Heart right ventricle (tissue), 16 donors: ENCODE measurements around the gene RALGAPA2. TPM values are rescaled to one million over a fixed set of nuclear protein-coding genes. Genes with fewer than 3 reads are reported as not detected.

Experiments used
- ATAC-seq, 8 donors: fragments of 200-7000 bp; cut with Tn5 transposase; one replicate each; pipeline ENCODE4 v1.9.1; 2020; ENCODE audit warnings: mild to moderate bottlenecking in 8 of 8, moderate library complexity in 8 of 8, moderate number of reproducible peaks in 1 of 8
- DNase-seq, 2 donors: peaks; one replicate each; pipeline ENCODE4 v3.0.0-alpha.2; 2020
- H3K27ac ChIP-seq, 10 donors: fragments of 200-600 bp; sonication (generic) in 2 of 10; one replicate each; pipeline versions ENCODE4 v1.5.0 to v1.8.0; 2020 to 2022; ENCODE audit warnings: mild to moderate bottlenecking in 3 of 10
- H3K27me3 ChIP-seq, 7 donors: fragments of 200-600 bp; one replicate each; pipeline ENCODE4 v1.8.0; 2021 to 2022; ENCODE audit warnings: mild to moderate bottlenecking in 2 of 7
- H3K36me3 ChIP-seq, 9 donors: fragments of 200-600 bp; sonication (generic) in 1 of 9; one replicate each; pipeline versions ENCODE4 v1.5.0 to v1.8.0; 2020 to 2022; ENCODE audit warnings: mild to moderate bottlenecking in 2 of 9
- H3K4me1 ChIP-seq, 9 donors: fragments of 200-600 bp; sonication (generic) in 1 of 9; one replicate each; pipeline versions ENCODE4 v1.5.0 to v1.8.0; 2020 to 2022; ENCODE audit warnings: mild to moderate bottlenecking in 4 of 9
- H3K4me3 ChIP-seq, 10 donors: fragments of 200-600 bp; sonication (generic) in 2 of 10; one replicate each; pipeline versions ENCODE4 v1.5.0 to v1.8.0; 2020 to 2022; ENCODE audit warnings: mild to moderate bottlenecking in 7 of 10, moderate library complexity in 2 of 10
- H3K9me3 ChIP-seq, 11 donors: fragments of 200-600 bp in 10 of 11; sonication (generic) in 2 of 11; one replicate each; pipeline versions ENCODE4 v1.5.0 to v1.8.0; 2013 to 2022; ENCODE audit warnings: mild to moderate bottlenecking in 2 of 11, control low read depth in 1 of 11, moderate library complexity in 1 of 11
- WGBS, 2 donors: extraction: QIAGEN DNeasy Blood & Tissue Kit; methylation state at CpG; one replicate each; pipeline ENCODE4 v1.1.7; 2013; ENCODE audit warnings: inconsistent platforms in 1 of 2; 5-methylcytosine and 5-hydroxymethylcytosine counted together
- intact Hi-C, 10 donors: fragments of 100-400 bp; cut with DNase I; formaldehyde crosslinking; loops; one replicate each; pipeline versions ENCODE4 v1.11.1 to v1.14.2; 2022
- polyA plus RNA-seq, 2 donors: library from polyadenylated mRNA; stranded (reverse); fragments of 200-250 nt; gene quantifications; one replicate each; pipeline ENCODE4 v1.2.3, GENCODE V29; 2013
- total RNA-seq, 10 donors: library from RNA; stranded (reverse); fragmentation: NEBNext Ultra II Directional in 3 of 10; extraction: Animal tissue kit (Norgen Biotek cat#: 25700) in 3 of 10; gene quantifications; one replicate each; pipeline versions ENCODE4 v1.2.1 to v1.2.4, GENCODE V29; 2021 to 2023
- TF ChIP-seq, protein P1 (sequence below), 9 donors: fragments of 200-600 bp; sonication (generic) in 2 of 9; IDR thresholded peaks; one replicate each; pipeline versions ENCODE4 v1.5.0 to v1.8.0; 2021 to 2022; ENCODE audit warnings: antibody characterized with exemption in 9 of 9, mild to moderate bottlenecking in 5 of 9, moderate library complexity in 1 of 9
- donor health status: Arrhythmogenic right ventricular cardiomyopathy.
- donor health status: ischemic (EF 13 %, LVEDD 7.1; RV severe dilation, severe dysfunction).
- donor health status: healthy with polysubstance abuse.
- donor health status: DM: no; HTN: yes; CAD: no.
- donor health status: DM: no; HTN: no; CAD: no.
- donor health status: ischemic (EF 25% LVEDD 6.9; RV normal size, moderate dysfunction).
- donor health status: ischemic (EF 25% LVEDD 5.7; RV mildly dilated, moderate dysfunction).
- donor health status: healthy.
- donor health status: DM: yes; HTN: yes; CAD: no.
- donor health status: Ischemic cardiomyopathy.
- donor health status: ischemic (EF 35%, LVEDD 5.7; RV mildly dilated, moderate dysfunction).
- donor health status: nonischemic (EF 11% LVEDD 7.7; RV severe dilation, severe dysfunction).
- donor health status: DM: yes; HTN: yes; CAD: no.
- donor health status: PGD.
- donor health status: ischemic (EF 29% LVEDD 5.4; RV normal size, mild dysfunction).
- donor health status: nonischemic (EF 23%, LVEDD 6.1; RV moderate dilation, normal function).

Gene RALGAPA2
- total and polyA plus RNA-seq, 12 donors = 4.1 to 26.8 (median 18.2) TPM

DNA sequence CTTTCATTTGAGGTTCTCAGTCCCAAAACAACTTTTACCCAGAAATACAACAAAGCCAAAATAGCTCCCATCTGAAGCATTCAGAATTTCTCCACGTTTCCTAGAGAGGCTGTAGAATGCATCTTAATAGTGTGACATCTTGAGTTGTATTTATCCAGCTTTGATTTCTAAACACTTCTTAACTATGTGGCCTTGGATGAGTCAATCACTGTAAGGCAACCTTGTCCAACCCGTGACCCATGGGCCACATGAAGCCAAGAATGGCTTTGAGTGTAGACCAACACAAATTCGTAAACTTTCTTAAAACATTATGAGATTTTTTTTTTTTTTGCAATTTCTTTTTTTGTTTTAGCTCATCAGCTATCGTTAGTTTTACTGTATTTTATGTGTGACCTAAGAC lies 108.1 kb downstream of the RALGAPA2 start:
- H3K27ac ChIP-seq = no peak overlapping the region
- H3K9me3 ChIP-seq = no peaks in the 10 kb centered on the region
- ATAC-seq (no peak), DNase-seq (no peak)
- no peaks in the 10 kb centered on the region for H3K4me1 ChIP-seq
- H3K4me3 ChIP-seq = no peak overlapping the region
- 91 to 98% methylated on average over 4 of the region's 4 CpGs for WGBS, 2 donors
- H3K36me3 ChIP-seq = peaks cover 0 to 74% (median 8%) of the 10 kb centered on the region in 9 donors
- TF ChIP-seq, protein P1, sequence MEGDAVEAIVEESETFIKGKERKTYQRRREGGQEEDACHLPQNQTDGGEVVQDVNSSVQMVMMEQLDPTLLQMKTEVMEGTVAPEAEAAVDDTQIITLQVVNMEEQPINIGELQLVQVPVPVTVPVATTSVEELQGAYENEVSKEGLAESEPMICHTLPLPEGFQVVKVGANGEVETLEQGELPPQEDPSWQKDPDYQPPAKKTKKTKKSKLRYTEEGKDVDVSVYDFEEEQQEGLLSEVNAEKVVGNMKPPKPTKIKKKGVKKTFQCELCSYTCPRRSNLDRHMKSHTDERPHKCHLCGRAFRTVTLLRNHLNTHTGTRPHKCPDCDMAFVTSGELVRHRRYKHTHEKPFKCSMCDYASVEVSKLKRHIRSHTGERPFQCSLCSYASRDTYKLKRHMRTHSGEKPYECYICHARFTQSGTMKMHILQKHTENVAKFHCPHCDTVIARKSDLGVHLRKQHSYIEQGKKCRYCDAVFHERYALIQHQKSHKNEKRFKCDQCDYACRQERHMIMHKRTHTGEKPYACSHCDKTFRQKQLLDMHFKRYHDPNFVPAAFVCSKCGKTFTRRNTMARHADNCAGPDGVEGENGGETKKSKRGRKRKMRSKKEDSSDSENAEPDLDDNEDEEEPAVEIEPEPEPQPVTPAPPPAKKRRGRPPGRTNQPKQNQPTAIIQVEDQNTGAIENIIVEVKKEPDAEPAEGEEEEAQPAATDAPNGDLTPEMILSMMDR (IDR thresholded peaks at IDR 0.05) = no peak
- intact Hi-C loops = loop anchor here in 1 of 10 donors (10.0 kb wide), 1 partner anchor 220 kb away; no protein-coding TSS in a partner anchor
- H3K27me3 ChIP-seq = no peaks in the 10 kb centered on the region

DNA sequence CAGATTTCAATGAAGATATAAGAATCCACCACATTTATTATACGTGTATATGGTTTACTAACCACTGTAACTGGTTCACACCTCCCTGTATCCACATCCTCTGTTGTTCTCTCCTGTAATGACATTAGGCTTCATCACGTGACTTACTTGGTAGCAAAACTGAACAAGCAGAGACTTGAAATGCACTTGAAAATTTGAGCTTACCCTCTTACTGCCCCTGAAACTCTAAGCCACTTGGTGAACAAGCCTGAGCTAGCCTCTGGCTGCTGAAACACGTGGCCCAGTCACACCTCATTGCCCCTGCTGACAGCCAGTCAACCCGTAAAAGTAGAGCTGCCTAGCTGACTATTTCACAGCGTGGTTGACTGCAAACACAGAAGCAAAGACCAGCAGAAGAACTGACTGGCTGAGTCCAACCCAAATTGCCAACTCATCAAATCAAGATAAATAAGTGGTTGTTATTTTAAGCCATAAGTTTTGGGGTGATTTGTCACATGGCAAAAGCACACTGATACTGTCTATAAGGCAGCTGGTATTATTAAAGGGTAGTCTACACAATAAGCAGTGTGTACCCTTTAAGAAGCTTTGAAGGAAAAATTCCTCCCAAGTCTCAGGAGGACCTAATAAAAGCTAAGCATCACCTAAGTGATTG lies 109.0 kb downstream of the RALGAPA2 start:
- H3K9me3 ChIP-seq = no peaks in the 10 kb centered on the region
- H3K4me1 ChIP-seq = no peaks in the 10 kb centered on the region
- TF ChIP-seq, protein P1 (IDR thresholded peaks at IDR 0.05) = no peak
- peaks cover 0 to 81% (median 8%) of the 10 kb centered on the region in 9 donors for H3K36me3 ChIP-seq
- H3K4me3 ChIP-seq = no peak overlapping the region
- ATAC-seq = no peak
- no peak for DNase-seq
- H3K27ac ChIP-seq = peak overlapping the region in 1 of 10 donors; percentile 3
- no peaks in the 10 kb centered on the region for H3K27me3 ChIP-seq
- intact Hi-C loops = loop anchor here in 1 of 10 donors (10.0 kb wide), 1 partner anchor 221 kb away; no protein-coding TSS in a partner anchor
- 80 to 89% methylated on average over 5 of the region's 5 CpGs for WGBS, 2 donors

DNA sequence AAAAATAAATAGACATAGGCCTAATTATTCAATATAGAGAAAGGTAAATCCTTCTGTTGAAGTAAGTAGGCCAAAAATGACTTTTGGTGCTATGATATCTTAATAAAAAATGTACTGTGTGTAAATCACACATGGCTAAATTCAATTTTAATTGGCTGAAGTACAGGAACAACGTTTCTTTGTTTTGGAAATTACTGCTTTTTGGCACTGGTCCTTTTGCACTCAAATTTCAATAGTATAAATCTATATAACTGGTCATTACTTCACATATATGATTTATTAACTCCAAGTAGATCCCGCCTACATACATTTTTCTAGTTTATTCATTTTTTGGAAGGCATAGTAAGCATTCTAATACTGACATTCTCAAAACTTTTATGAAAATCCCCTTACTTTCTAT lies 114.5 kb downstream of the RALGAPA2 start:
- H3K36me3 ChIP-seq = peaks cover 0 to 78% (median 9%) of the 10 kb centered on the region in 9 donors
- no peak for ATAC-seq
- 75% methylated on average over 2 of the region's 2 CpGs for WGBS, 2 donors

GRCh38 chr20:20594171-20594530 lies 118.3 kb downstream of the RALGAPA2 start:
- intact Hi-C loops = loop anchor here in 5 of 10 donors (5.0 to 10.0 kb wide), 3 partner anchors 231 to 512 kb away; no protein-coding TSS in a partner anchor
- ATAC-seq (no peak), DNase-seq (no peak)
- H3K27ac ChIP-seq = no peak overlapping the region
- peaks cover 0 to 12% (median 0%) of the 10 kb centered on the region in 9 donors for H3K4me1 ChIP-seq
- peaks cover 0 to 69% (median 9%) of the 10 kb centered on the region in 9 donors for H3K36me3 ChIP-seq
- no peaks in the 10 kb centered on the region for H3K27me3 ChIP-seq
- no peak overlapping the region for H3K4me3 ChIP-seq
- H3K9me3 ChIP-seq = no peaks in the 10 kb centered on the region
- TF ChIP-seq, protein P1 (IDR thresholded peaks at IDR 0.05) = peak in 5 of 9 donors; percentile 6 to 39 (median 34)
- 71 to 76% methylated on average over 1 of the region's 1 CpG for WGBS, 2 donors

More for the DNA sequence above, 114.5 kb downstream of the RALGAPA2 start:
- H3K4me1 ChIP-seq = peaks cover 0 to 10% (median 0%) of the 10 kb centered on the region in 9 donors
- no peaks in the 10 kb centered on the region for H3K27me3 ChIP-seq
- intact Hi-C loops = loop anchor here in 4 of 10 donors (10.0 kb wide), 2 partner anchors 227 to 513 kb away; no protein-coding TSS in a partner anchor
- TF ChIP-seq, protein P1 (IDR thresholded peaks at IDR 0.05) = no peak
- DNase-seq = no peak
- H3K9me3 ChIP-seq = no peaks in the 10 kb centered on the region
- no peak overlapping the region for H3K27ac ChIP-seq
- H3K4me3 ChIP-seq = no peak overlapping the region
